Esophagus (tissue), 2 donors: ENCODE measurements around the gene TPO. TPM values are rescaled to one million over a fixed set of nuclear protein-coding genes. Genes with fewer than 3 reads are reported as not detected.

ENCODE experiments used
- H3K27ac ChIP-seq, 2 donors: one replicate each; pipeline ENCODE4 v1.5.1; 2013; ENCODE audit warnings: low read depth in 2 of 2, mild to moderate bottlenecking in 2 of 2, inconsistent platforms in 1 of 2, low read length in 1 of 2, moderate library complexity in 1 of 2
- H3K27me3 ChIP-seq, 2 donors: one replicate each; pipeline ENCODE4 v1.6.1; 2013; ENCODE audit warnings: low read length in 2 of 2, control low read depth in 1 of 2, mild to moderate bottlenecking in 1 of 2; ENCODE audit not compliant: insufficient read depth in 2 of 2, control insufficient read depth in 1 of 2
- H3K36me3 ChIP-seq, 2 donors: one replicate each; pipeline ENCODE4 v1.6.1; 2013; ENCODE audit warnings: low read length in 1 of 2; ENCODE audit not compliant: control insufficient read depth in 2 of 2, insufficient read depth in 2 of 2
- H3K4me1 ChIP-seq, 2 donors: one replicate each; pipeline ENCODE4 v1.6.1; 2013; ENCODE audit warnings: low read length in 1 of 2; ENCODE audit not compliant: control insufficient read depth in 2 of 2, insufficient read depth in 2 of 2
- H3K4me3 ChIP-seq, 2 donors: one replicate each; pipeline ENCODE4 v1.5.1; 2013; ENCODE audit warnings: low read length in 2 of 2, mild to moderate bottlenecking in 2 of 2, low read depth in 1 of 2, moderate library complexity in 1 of 2
- H3K9me3 ChIP-seq, 2 donors: one replicate each; pipeline ENCODE4 v1.6.1; 2013; ENCODE audit warnings: mild to moderate bottlenecking in 2 of 2, low read depth in 1 of 2, low read length in 1 of 2, moderate library complexity in 1 of 2; ENCODE audit not compliant: control insufficient read depth in 2 of 2, insufficient read depth in 1 of 2
- WGBS, 2 donors: extraction: QIAGEN DNeasy Blood & Tissue Kit; methylation state at CpG; one replicate each; pipeline ENCODE4 v1.1.7; 2013; 5-methylcytosine and 5-hydroxymethylcytosine counted together
- polyA plus RNA-seq, 2 donors: library from polyadenylated mRNA; stranded (reverse); fragments of 200-250 nt; gene quantifications; one replicate each; pipeline ENCODE4 v1.2.3, GENCODE V29; 2013
- donor health status: healthy with polysubstance abuse.
- donor health status: Bipolar disorder and iron deficiency.

Gene TPO
- polyA plus RNA-seq, 2 donors: 1.3 to 1.5 TPM

DNA sequence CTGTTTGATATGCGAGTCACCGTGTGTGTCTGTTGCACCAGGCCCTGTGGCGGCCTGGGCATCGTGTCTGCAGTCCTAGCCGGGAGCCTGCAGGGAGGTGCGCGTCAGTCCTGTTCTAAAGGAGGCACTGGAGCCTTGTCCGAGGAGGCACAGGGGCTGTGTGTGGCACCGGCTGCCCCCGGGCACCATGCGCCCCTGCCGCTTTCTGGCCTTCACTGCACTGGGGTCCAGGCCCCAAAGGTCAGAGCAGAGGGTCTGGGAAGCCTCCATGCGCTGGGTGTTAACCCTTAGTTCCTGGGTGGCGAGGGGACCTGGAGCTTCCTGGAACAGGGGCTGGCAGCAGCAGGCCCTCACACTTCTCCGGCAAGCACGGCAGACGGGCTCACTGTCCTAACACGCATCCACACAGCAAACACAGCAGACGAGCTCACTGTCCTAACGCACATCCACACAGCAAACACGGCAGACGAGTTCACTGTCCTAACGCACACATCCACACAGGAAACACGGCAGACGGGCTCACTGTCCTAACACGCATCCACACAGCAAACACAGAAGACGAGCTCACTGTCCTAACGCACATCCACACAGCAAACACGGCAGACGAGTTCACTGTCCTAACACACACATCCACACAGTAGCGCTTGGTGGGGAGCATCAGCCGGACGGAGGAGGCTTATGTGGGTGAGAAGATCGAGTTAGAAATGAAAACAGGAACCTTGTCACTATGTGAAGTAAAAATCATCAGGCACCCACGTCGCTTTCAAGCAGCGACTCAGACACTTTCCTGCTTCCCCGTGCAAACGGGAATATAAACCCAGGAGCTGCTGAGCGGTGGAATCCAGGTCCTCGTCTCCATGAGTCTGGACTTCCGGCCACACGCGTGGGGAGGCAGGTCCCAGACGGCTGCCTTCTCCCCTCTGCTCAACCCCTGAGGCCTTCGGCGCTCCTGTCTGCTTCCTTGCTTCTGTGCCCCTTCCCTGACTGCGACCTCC, 65.3 kb downstream of the TPO start:
- Histone ChIP-seq H3K4me1 (no peaks in the 10 kb centered on the region), H3K27me3 (no peaks in the 10 kb centered on the region), H3K9me3 (peaks cover 0 to 8% of the 10 kb centered on the region in 2 donors), H3K4me3 (no peak overlapping the region), H3K27ac (no peak overlapping the region), H3K36me3 (no peaks in the 10 kb centered on the region)
- 84 to 85% methylated on average over 48 of the region's 48 CpGs for WGBS, 2 donors

DNA sequence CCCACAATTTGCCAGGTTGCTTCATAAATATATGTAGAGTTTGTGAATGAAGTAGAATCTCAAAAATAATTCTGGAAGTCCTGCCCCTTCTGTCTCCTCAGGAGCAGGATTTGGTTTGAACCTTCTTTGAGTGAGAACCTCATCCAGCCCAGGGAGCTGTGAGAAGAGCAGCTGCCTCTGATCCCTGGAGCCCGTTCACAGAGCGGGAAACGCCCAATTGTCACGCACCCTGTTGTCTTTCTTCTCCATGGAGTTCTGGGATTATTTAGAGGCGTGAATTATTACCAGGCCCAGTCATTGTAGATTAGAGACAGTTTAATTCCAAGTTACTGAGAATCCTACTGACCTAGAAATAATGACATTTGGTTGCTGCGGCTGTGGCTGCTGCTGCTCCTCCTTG, 66.1 kb downstream of the TPO start:
- H3K27me3 ChIP-seq: no peaks in the 10 kb centered on the region
- no peak overlapping the region for H3K4me3 ChIP-seq
- H3K9me3 ChIP-seq: peaks cover 0 to 8% of the 10 kb centered on the region in 2 donors
- no peaks in the 10 kb centered on the region for H3K36me3 ChIP-seq
- H3K27ac ChIP-seq: no peak overlapping the region
- no peaks in the 10 kb centered on the region for H3K4me1 ChIP-seq
- WGBS, 2 donors: 83 to 86% methylated on average over 6 of the region's 6 CpGs

DNA sequence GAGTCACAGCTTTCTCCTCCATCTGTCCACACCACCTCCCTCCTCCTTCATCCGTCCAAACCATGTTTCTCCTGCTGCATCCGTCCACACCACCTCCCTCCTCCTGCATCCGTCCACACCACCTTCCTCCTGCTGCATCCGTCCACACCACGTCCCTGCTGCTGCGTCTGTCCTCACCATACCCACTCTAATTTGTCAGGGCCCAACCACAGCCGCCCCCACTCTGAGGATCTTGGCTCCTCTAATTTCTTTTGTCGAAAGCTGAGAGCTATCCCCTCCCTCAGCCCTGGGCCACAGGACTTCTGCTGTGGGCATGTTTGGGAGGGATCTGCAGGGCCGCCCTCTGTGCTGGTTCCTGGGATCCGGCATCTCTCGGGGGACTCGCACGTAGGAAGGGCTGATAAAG, 67.4 kb downstream of the TPO start:
- Histone ChIP-seq H3K4me3 (no peak overlapping the region), H3K27me3 (no peaks in the 10 kb centered on the region), H3K4me1 (no peaks in the 10 kb centered on the region), H3K27ac (no peak overlapping the region), H3K36me3 (no peaks in the 10 kb centered on the region), H3K9me3 (peaks cover 0 to 8% of the 10 kb centered on the region in 2 donors)
- WGBS, 2 donors: 83 to 86% methylated on average over 13 of the region's 13 CpGs

DNA sequence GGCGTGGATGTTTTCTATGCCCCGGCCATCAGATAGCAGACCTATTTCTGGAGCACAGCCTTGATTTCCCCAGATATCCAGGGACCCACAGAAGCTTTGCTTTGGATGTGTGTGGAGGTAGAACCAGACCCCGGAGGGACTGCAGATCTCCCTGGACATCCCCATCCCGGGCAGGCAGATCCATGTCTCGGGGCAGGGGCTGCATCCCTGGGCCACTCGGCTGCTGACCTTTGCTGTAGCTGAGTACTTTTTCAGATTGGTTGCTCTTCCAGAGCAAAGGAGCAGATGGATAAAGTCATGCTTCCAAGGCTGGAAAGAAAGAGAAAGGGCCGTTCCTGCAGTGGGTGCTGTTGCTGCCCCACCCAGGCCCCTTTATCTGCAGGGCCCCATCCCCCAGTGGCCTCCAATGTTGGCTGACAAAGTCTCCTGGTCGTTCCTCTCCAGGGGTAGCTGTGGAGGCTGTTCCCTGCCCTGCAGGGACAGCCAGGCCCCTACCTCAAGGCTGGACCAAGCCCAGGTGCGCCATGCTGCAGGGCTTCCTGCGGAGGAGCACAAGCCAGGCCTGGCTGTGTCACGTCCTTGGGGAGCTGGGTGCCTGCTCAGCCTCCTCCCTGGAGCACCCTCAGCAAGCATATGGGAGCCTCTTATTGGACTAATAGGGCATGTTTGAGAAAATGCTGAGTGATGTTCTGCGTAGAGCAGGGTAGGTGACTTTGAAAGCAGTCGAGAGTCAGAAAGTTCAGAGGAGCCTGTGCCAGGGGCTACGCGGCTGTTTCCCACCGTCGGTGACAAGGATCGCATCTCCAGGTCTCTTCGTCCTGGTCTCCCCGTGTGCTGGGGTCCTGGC, 68.4 kb downstream of the TPO start:
- Histone ChIP-seq H3K36me3 (no peaks in the 10 kb centered on the region), H3K27me3 (no peaks in the 10 kb centered on the region), H3K9me3 (peaks cover 0 to 8% of the 10 kb centered on the region in 2 donors), H3K4me1 (no peaks in the 10 kb centered on the region), H3K27ac (no peak overlapping the region), H3K4me3 (no peak overlapping the region)
- WGBS, 2 donors: 85 to 87% methylated on average over 20 of the region's 20 CpGs

DNA sequence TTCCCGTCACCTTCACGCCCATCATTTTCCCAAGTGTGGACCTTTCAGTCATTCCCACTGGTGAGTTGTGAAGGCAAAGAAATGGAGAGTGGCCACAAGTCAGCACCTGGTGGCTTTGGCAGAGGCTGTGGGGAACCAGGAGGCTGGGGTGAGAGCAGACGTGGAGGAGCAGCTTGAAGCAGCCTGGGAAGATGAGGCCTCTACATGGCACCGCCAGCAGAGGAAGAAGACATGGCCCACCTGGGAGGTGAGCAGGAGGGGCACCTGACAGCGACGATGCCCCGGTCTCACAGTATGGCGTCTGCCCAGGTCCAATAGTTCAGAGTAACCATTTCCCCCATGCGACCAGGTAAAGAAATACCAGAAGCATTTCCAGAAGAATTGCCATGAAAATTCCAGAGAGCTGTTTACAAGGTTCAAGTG, 69.0 kb downstream of the TPO start:
- no peaks in the 10 kb centered on the region for H3K27me3 ChIP-seq
- H3K9me3 ChIP-seq: peaks cover 0 to 2% of the 10 kb centered on the region in 2 donors
- 94 to 95% methylated on average over 9 of the region's 9 CpGs for whole genome bisulfite sequencing, 2 donors
- no peak overlapping the region for H3K27ac ChIP-seq
- H3K36me3 ChIP-seq: no peaks in the 10 kb centered on the region
- no peak overlapping the region for H3K4me3 ChIP-seq
- no peaks in the 10 kb centered on the region for H3K4me1 ChIP-seq

DNA sequence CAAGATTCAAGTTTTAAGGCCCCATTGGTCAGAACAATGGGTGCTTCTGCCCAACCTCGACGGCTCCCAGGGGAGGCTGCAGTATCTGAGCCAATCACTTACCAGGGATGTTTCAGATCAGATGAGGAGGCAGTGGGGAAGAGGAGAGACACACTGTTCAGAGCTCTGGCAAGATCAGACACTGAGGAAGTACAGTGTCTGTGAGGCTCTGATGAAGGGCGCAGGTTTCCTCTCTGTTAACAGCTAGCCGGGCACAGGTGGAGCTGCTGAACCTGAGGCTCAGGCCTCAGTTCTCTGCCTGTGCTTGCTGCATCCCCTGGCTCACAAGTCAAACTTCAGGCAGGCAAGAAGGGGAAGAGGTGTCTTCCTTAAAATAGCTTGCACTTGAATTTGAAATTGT, 69.7 kb downstream of the TPO start:
- WGBS, 2 donors: 85 to 87% methylated on average over 4 of the region's 4 CpGs
- Histone ChIP-seq H3K4me3 (no peak overlapping the region), H3K4me1 (no peaks in the 10 kb centered on the region), H3K9me3 (peaks cover 0 to 1% of the 10 kb centered on the region in 2 donors), H3K27ac (no peak overlapping the region), H3K36me3 (no peaks in the 10 kb centered on the region), H3K27me3 (no peaks in the 10 kb centered on the region)

DNA sequence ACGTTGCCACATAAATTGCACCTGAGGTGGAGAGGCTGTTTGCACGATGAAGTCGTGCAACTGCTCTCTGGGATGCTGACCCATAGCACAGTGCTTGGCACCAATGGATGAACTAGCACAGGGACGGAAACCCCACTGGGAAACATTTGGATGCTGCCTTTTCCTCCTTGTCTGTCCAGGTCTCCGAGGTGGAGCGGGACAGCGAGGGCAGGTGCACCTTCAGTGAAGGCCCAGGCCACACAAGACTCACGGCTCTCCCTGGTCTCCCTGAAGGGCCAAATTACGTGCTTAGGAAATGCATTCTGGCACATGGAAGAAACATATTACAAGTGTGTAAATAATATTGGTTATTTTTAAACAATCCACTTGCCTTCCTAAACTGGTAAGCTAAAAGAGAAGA, 70.3 kb downstream of the TPO start:
- WGBS, 2 donors: 84 to 87% methylated on average over 9 of the region's 9 CpGs
- no peak overlapping the region for H3K27ac ChIP-seq
- H3K27me3 ChIP-seq: no peaks in the 10 kb centered on the region
- no peaks in the 10 kb centered on the region for H3K4me1 ChIP-seq
- H3K9me3 ChIP-seq: peaks cover 2 to 3% of the 10 kb centered on the region in 2 donors
- H3K36me3 ChIP-seq: no peaks in the 10 kb centered on the region
- no peak overlapping the region for H3K4me3 ChIP-seq

DNA sequence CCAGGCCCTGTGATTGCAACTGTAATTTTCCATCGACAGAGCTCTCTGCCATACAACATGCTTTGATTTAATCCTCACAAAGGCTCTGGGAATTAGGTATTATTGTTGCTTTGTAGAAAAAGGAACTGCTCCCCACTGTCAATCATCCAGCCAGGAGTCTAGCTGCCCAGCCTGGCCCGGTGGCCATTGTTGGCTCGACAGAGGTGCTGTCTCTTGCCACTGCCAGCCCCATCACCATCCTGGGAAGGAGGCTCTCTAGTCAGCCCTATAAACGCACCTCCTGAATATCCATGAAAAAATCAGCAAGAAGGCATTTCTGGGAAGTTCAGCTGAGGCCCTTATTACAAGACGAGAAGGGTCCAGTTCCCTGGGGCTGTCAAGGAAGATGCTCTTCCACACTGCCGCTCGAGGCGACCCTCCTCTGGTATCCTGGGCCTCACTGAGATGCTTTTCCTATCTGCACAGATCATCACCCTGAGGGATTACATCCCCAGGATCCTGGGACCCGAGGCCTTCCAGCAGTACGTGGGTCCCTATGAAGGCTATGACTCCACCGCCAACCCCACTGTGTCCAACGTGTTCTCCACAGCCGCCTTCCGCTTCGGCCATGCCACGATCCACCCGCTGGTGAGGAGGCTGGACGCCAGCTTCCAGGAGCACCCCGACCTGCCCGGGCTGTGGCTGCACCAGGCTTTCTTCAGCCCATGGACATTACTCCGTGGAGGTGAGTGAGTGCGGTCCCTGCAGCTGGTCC, 71.0 kb downstream of the TPO start:
- H3K9me3 ChIP-seq: peaks cover 3 to 7% of the 10 kb centered on the region in 2 donors
- no peak overlapping the region for H3K27ac ChIP-seq
- H3K27me3 ChIP-seq: no peaks in the 10 kb centered on the region
- WGBS, 2 donors: 92% methylated on average over 22 of the region's 22 CpGs
- no peak overlapping the region for H3K4me3 ChIP-seq
- no peaks in the 10 kb centered on the region for H3K36me3 ChIP-seq
- no peaks in the 10 kb centered on the region for H3K4me1 ChIP-seq

DNA sequence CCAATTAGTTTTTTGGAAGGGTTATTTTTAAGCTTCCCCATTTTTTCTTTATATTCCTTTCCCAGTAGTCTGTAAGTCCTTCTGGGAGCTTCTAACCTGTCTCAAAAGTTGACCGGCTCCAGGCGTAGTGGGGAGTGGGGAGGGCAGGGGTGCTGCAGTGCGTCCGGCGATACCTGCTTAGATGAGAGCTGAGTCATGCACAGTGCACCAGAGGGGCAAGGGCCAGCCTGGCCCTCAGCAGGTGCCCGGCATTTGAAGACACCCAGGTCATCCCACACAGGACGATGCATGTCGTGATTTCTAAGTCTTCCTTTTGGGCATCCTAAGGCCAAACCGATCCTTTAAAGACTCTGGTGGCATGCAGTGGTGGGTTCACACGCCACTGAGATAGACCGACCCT, 73.4 kb downstream of the TPO start:
- no peak overlapping the region for H3K4me3 ChIP-seq
- 93 to 95% methylated on average over 11 of the region's 11 CpGs for WGBS, 2 donors
- H3K27me3 ChIP-seq: no peaks in the 10 kb centered on the region
- H3K36me3 ChIP-seq: no peaks in the 10 kb centered on the region
- peaks cover 3 to 7% of the 10 kb centered on the region in 2 donors for H3K9me3 ChIP-seq
- no peaks in the 10 kb centered on the region for H3K4me1 ChIP-seq
- no peak overlapping the region for H3K27ac ChIP-seq
